SU-DHL-6 (cell line): Measurements from ENCODE around the gene LCTL.

ENCODE experiments used
- H2AFZ ChIP-seq: fragments of 200-600 bp; sonication (generic); 2 replicates; pipeline ENCODE4 v1.6.1; 2014; ENCODE audit warnings: low read depth, mild to moderate bottlenecking, moderate library complexity, mixed read lengths, antibody characterized with exemption, low read length; ENCODE audit not compliant: severe bottlenecking
- H3F3A ChIP-seq: fragments of 200-600 bp; shearing (Covaris generic); 2 replicates; pipeline ENCODE4 v1.6.0; 2016; ENCODE audit warnings: antibody characterized with exemption, mild to moderate bottlenecking; ENCODE audit not compliant: insufficient read depth
- H3K27ac ChIP-seq: fragments of 200-600 bp; sonication (generic); 2 replicates; pipeline ENCODE4 v1.5.1; 2016; ENCODE audit warnings: low read depth, mild to moderate bottlenecking, low read length, moderate library complexity, mixed read lengths
- H3K27me3 ChIP-seq: fragments of 200-600 bp; sonication (generic), shearing (Covaris generic); 2 replicates; pipeline ENCODE4 v1.6.0; 2014; ENCODE audit warnings: mild to moderate bottlenecking, low read length
- H3K36me3 ChIP-seq: fragments of 200-600 bp; sonication (generic); 2 replicates; pipeline ENCODE4 v1.6.1; 2014; ENCODE audit warnings: mild to moderate bottlenecking, low read length, mixed read lengths
- H3K4me2 ChIP-seq: fragments of 300-600, 200-600 bp; shearing (Covaris generic), sonication (generic); 2 replicates; pipeline ENCODE4 v1.6.0; 2014; ENCODE audit warnings: low read length, low read depth, mild to moderate bottlenecking; ENCODE audit not compliant: poor library complexity, severe bottlenecking
- H3K4me3 ChIP-seq: fragments of 200-600 bp; sonication (generic); 2 replicates; pipeline ENCODE4 v1.5.1; 2014; ENCODE audit warnings: antibody characterized with exemption, low read length, mild to moderate bottlenecking, mixed read lengths; ENCODE audit not compliant: insufficient read depth, poor library complexity, severe bottlenecking
- H3K79me2 ChIP-seq: fragments of 200-600 bp; sonication (generic); 2 replicates; pipeline ENCODE4 v1.6.1; 2014; ENCODE audit warnings: mild to moderate bottlenecking, low read length, moderate library complexity; ENCODE audit not compliant: insufficient read depth
- H3K9ac ChIP-seq: fragments of 200-600 bp; sonication (generic); 2 replicates; pipeline ENCODE4 v1.7.0; 2014; ENCODE audit warnings: mild to moderate bottlenecking, low read length
- H3K9me2 ChIP-seq: fragments of 200-600 bp; sonication (generic); replicated peaks from 2 replicates; pipeline ENCODE4 v1.6.1; 2014; ENCODE audit warnings: low read length; ENCODE audit not compliant: insufficient read depth
- H3K9me3 ChIP-seq: fragments of 200-600 bp; sonication (generic); 2 replicates; pipeline ENCODE4 v1.6.1; 2014; ENCODE audit warnings: low read length, mixed read lengths; ENCODE audit not compliant: insufficient read depth
- H4K20me1 ChIP-seq: fragments of 200-600 bp; sonication (generic); 2 replicates; pipeline ENCODE4 v1.6.1; 2014; ENCODE audit warnings: low read depth, mild to moderate bottlenecking, antibody characterized with exemption, low read length, moderate library complexity, mixed read lengths
- EZH2phosphoT487 ChIP-seq: fragments of 200-600 bp; sonication (generic), shearing (Covaris generic); conservative IDR thresholded peaks from 2 replicates; pipeline ENCODE4 v1.6.1; 2018; ENCODE audit warnings: mild to moderate bottlenecking, antibody characterized with exemption, low read length, moderate library complexity, mixed read lengths
- TF ChIP-seq, protein P1 (sequence below): fragments of 200-600 bp; sonication (generic); IDR thresholded peaks from one replicate; pipeline ENCODE4 v1.5.1; 2017; ENCODE audit warnings: antibody characterized with exemption, mild to moderate bottlenecking, low read length, moderate library complexity; ENCODE audit not compliant: insufficient read depth, poor library complexity, severe bottlenecking

LCTL gene

DNA sequence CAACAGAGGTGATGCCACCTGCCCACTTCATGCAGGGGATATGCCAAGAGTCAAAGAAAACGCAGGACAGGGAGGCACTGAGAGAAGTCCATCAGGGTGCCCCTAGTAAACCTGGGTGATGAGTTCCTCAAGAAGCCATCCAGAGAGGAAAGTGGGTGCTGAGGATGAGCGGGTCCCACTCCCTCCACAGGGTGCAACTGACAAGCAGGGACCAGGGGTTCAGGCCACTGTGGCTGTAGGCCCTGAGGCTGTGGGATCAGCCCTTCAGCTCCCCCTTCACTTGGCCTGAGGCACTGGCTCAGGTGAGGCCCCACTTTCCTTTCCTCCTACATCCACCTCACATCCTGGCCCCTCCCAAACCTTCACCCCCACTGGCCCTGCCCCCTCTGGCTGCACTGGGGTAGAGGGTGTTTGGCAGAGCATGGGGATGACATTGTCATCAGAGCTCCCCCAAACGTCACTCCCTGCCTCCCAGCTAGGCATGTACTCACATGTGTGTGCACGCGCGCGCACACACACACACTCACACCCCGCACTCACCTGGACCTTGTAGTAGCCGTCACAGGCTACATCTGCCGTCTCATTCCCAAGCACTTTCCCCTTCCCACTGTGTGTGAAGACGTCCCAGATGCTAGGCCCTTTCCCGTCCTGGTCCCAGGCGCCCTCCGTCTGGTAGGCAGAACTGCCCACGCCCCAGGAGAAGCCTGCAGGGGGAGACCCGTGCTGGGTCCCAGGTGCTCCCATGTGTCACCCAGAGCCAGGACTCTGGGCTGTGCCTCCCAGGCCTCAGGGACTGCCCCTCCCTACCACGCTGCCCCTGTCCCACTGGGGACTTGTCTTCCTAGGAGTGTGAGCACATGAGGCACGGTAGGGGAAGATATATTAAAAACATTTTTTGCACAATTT is 1.4 kb downstream of the LCTL start:
- Histone ChIP-seq H3K27ac (no peak overlapping the region), H3K9me3 (no peaks in the 10 kb centered on the region), H3K9ac (no peak overlapping the region), H3K27me3 (no peaks in the 10 kb centered on the region), H4K20me1 (no peaks in the 10 kb centered on the region), H3K4me2 (no peak overlapping the region), H3K79me2 (no peaks in the 10 kb centered on the region), H2AFZ (no peak overlapping the region), H3F3A (no peaks in the 10 kb centered on the region), H3K36me3 (no peaks in the 10 kb centered on the region), H3K9me2 (no peaks in the 10 kb centered on the region), H3K4me3 (no peak overlapping the region)
- TF ChIP-seq, protein P1, sequence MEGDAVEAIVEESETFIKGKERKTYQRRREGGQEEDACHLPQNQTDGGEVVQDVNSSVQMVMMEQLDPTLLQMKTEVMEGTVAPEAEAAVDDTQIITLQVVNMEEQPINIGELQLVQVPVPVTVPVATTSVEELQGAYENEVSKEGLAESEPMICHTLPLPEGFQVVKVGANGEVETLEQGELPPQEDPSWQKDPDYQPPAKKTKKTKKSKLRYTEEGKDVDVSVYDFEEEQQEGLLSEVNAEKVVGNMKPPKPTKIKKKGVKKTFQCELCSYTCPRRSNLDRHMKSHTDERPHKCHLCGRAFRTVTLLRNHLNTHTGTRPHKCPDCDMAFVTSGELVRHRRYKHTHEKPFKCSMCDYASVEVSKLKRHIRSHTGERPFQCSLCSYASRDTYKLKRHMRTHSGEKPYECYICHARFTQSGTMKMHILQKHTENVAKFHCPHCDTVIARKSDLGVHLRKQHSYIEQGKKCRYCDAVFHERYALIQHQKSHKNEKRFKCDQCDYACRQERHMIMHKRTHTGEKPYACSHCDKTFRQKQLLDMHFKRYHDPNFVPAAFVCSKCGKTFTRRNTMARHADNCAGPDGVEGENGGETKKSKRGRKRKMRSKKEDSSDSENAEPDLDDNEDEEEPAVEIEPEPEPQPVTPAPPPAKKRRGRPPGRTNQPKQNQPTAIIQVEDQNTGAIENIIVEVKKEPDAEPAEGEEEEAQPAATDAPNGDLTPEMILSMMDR: no peak
- no peak for TF ChIP-seq EZH2phosphoT487

DNA sequence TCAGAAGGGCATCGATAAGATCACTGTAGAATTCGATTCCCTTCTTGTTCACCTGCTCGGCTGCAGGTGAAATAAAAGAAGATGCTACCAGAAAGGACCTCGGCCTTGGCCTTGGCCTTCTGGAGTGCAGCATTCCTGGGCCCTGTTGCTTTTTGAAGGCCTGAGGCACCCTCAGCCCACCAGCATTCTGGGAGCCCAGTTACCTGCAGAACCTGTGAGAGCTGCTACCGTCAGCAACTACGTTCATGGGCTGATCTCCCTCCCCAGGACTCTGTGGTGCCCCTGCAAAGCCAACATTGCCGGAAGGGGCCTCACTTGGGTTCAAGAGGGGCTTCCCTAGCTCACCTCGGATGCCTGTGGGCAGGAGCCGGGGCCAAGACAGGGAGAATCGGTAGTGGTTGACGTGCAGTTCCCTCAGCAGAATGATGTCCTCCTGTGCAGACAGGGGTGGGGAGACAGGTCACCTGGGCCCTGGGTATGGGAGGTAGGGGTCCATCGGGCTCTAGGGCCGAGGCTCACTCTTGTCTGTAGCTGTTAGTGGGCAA is 2.2 kb downstream of the LCTL start:
- H3K9me3 ChIP-seq: no peaks in the 10 kb centered on the region
- no peaks in the 10 kb centered on the region for H3F3A ChIP-seq
- no peak overlapping the region for H3K4me2 ChIP-seq
- no peak overlapping the region for H2AFZ ChIP-seq
- no peaks in the 10 kb centered on the region for H3K79me2 ChIP-seq
- H3K9me2 ChIP-seq: no peaks in the 10 kb centered on the region
- H3K27me3 ChIP-seq: no peaks in the 10 kb centered on the region
- H4K20me1 ChIP-seq: no peaks in the 10 kb centered on the region
- no peaks in the 10 kb centered on the region for H3K36me3 ChIP-seq
- H3K4me3 ChIP-seq: no peak overlapping the region
- H3K9ac ChIP-seq: no peak overlapping the region
- TF ChIP-seq, protein P1: no peak
- no peak for TF ChIP-seq EZH2phosphoT487
- no peak overlapping the region for H3K27ac ChIP-seq

DNA sequence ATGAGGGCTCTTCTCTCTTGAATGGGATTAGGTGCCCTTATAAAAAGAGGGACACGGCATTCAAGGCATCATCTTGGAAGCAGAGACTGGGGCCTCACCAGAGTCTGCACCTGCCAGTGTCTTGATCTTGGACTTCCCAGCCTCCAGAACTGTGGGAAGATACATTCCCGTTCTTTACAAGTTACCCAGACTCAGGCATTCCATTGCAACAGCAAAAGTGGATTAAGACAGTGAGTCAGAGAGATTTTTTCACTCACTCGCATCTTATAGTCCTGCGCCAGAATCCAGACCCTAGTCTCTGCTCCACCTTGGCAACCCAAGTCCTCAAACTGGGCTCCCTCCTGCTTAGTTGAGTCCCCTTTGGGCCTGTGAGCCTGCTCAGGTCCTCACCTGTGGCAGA is 2.7 kb downstream of the LCTL start:
- Histone ChIP-seq H3K9me2 (no peaks in the 10 kb centered on the region), H3K27ac (no peak overlapping the region), H3K9ac (no peak overlapping the region), H3K4me2 (no peak overlapping the region), H4K20me1 (no peaks in the 10 kb centered on the region), H3K27me3 (no peaks in the 10 kb centered on the region), H3K36me3 (no peaks in the 10 kb centered on the region), H3K4me3 (no peak overlapping the region), H3K9me3 (no peaks in the 10 kb centered on the region), H3F3A (no peaks in the 10 kb centered on the region), H3K79me2 (no peaks in the 10 kb centered on the region), H2AFZ (no peak overlapping the region)
- TF ChIP-seq EZH2phosphoT487: no peak
- TF ChIP-seq, protein P1: no peak
